ENCODE measurements around the gene PDE1A. TPM values are rescaled to one million over a fixed set of nuclear protein-coding genes. Genes with fewer than 3 reads are reported as not detected.

The PDE1A gene
- total RNA-seq, 1 experiment from 2014 or later: not detected

GRCh38 chr2:182416861-182417260 is 10.0 kb downstream of the PDE1A start:
- Histone ChIP-seq H3K27ac (ENCODE audit: low read length) (no peak overlapping the region), H3K4me1 (ENCODE audit: insufficient read depth, low read length) (no peaks in the 10 kb centered on the region), H2AFZ (ENCODE audit: low read length) (no peak overlapping the region), H3K4me2 (ENCODE audit: low read length) (no peak overlapping the region), H3K4me3 (ENCODE audit: low read length) (no peak overlapping the region), H3K36me3 (ENCODE audit: low read depth, low read length) (no peaks in the 10 kb centered on the region), H3K9ac (ENCODE audit: low read length) (no peak overlapping the region), H3K27me3 (ENCODE audit: low read length) (peaks cover 45% of the 10 kb centered on the region), H3K79me2 (ENCODE audit: low read length) (no peaks in the 10 kb centered on the region), H3K9me2 (replicated peaks; ENCODE audit: low read length) (no peaks in the 10 kb centered on the region), H3F3A (ENCODE audit: low read length, unreplicated experiment) (no peaks in the 10 kb centered on the region), H4K20me1 (ENCODE audit: low read length) (no peaks in the 10 kb centered on the region), H3K9me3 (ENCODE audit: low read length) (no peaks in the 10 kb centered on the region)
- no TSS peak for BruUV-seq (replicated peaks)
- no peak for ATAC-seq
- DNase-seq: no peak
- CTCF ChIA-PET: no interaction called here
- POLR2A ChIA-PET (ENCODE audit: unreplicated experiment): no interaction called here
- TF ChIP-seq CTCF (conservative IDR thresholded peaks at IDR 0.05; ENCODE audit: low read depth, low read length): no peak
- no peak for TF ChIP-seq EZH2phosphoT487 (IDR thresholded peaks at IDR 0.05; ENCODE audit: borderline replicate concordance, low read length)
- no peak for TF ChIP-seq EZH2 (IDR thresholded peaks at IDR 0.05; ENCODE audit: low read length, unreplicated experiment)
- intact Hi-C loops (cut with micrococcal nuclease): no loop called here

- H4K20me1 ChIP-seq (ENCODE audit: low read length): no peaks in the 10 kb centered on the region
- peaks cover 38% of the 10 kb centered on the region; the same call in 1 of the 2 replicates for H3K27me3 ChIP-seq (ENCODE audit: low read length)
- no peaks in the 10 kb centered on the region for H3K9me2 ChIP-seq (replicated peaks; ENCODE audit: low read length)
- H2AFZ ChIP-seq (ENCODE audit: low read length): no peak overlapping the region
- no peaks in the 10 kb centered on the region for H3K79me2 ChIP-seq (ENCODE audit: low read length)
- CTCF ChIA-PET: no interaction called here
- no peak for TF ChIP-seq EZH2phosphoT487 (IDR thresholded peaks at IDR 0.05; ENCODE audit: borderline replicate concordance, low read length)
- no peak for TF ChIP-seq CTCF (conservative IDR thresholded peaks at IDR 0.05; ENCODE audit: low read depth, low read length)
- no peak for TF ChIP-seq EZH2 (IDR thresholded peaks at IDR 0.05; ENCODE audit: low read length, unreplicated experiment)
- H3K4me1 ChIP-seq (ENCODE audit: insufficient read depth, low read length): no peaks in the 10 kb centered on the region
- POLR2A ChIA-PET (ENCODE audit: unreplicated experiment): no interaction called here
- no peaks in the 10 kb centered on the region for H3K36me3 ChIP-seq (ENCODE audit: low read depth, low read length)
- ATAC-seq (no peak), DNase-seq (no peak)
- H3K4me3 ChIP-seq (ENCODE audit: low read length): no peak overlapping the region
- BruUV-seq (replicated peaks): no TSS peak
- H3F3A ChIP-seq (ENCODE audit: low read length, unreplicated experiment): no peaks in the 10 kb centered on the region
- no peak overlapping the region for H3K4me2 ChIP-seq (ENCODE audit: low read length)
- H3K9ac ChIP-seq (ENCODE audit: low read length): no peak overlapping the region
- no peak overlapping the region for H3K27ac ChIP-seq (ENCODE audit: low read length)
- intact Hi-C loops (cut with micrococcal nuclease): no loop called here
- H3K9me3 ChIP-seq (ENCODE audit: low read length): no peaks in the 10 kb centered on the region
Observed at GRCh38 chr2:182416191-182416590, 10.6 kb downstream of the PDE1A start.

- H3K9me2 ChIP-seq (replicated peaks; ENCODE audit: low read length): no peaks in the 10 kb centered on the region
- H3K9ac ChIP-seq (ENCODE audit: low read length): no peak overlapping the region
- H3K9me3 ChIP-seq (ENCODE audit: low read length): no peaks in the 10 kb centered on the region
- intact Hi-C loops (cut with micrococcal nuclease): no loop called here
- H3K27ac ChIP-seq (ENCODE audit: low read length): no peak overlapping the region
- DNase-seq (no peak), ATAC-seq (no peak)
- no peak overlapping the region for H3K4me3 ChIP-seq (ENCODE audit: low read length)
- ChIA-PET CTCF (no interaction called here), POLR2A (ENCODE audit: unreplicated experiment) (no interaction called here)
- no peaks in the 10 kb centered on the region for H3K79me2 ChIP-seq (ENCODE audit: low read length)
- peaks cover 36% of the 10 kb centered on the region; the same call in 1 of the 2 replicates for H3K27me3 ChIP-seq (ENCODE audit: low read length)
- H3K4me2 ChIP-seq (ENCODE audit: low read length): no peak overlapping the region
- H3F3A ChIP-seq (ENCODE audit: low read length, unreplicated experiment): no peaks in the 10 kb centered on the region
- no peaks in the 10 kb centered on the region for H3K4me1 ChIP-seq (ENCODE audit: insufficient read depth, low read length)
- no TSS peak for BruUV-seq (replicated peaks)
- H3K36me3 ChIP-seq (ENCODE audit: low read depth, low read length): no peaks in the 10 kb centered on the region
- H4K20me1 ChIP-seq (ENCODE audit: low read length): no peaks in the 10 kb centered on the region
- no peak overlapping the region for H2AFZ ChIP-seq (ENCODE audit: low read length)
- TF ChIP-seq CTCF (conservative IDR thresholded peaks at IDR 0.05; ENCODE audit: low read depth, low read length) (no peak), EZH2 (IDR thresholded peaks at IDR 0.05; ENCODE audit: low read length, unreplicated experiment) (no peak), EZH2phosphoT487 (IDR thresholded peaks at IDR 0.05; ENCODE audit: borderline replicate concordance, low read length) (no peak)
Observed at GRCh38 chr2:182415771-182416170, 11.1 kb downstream of the PDE1A start.

Measured in PC-3 (cell line).